ENCODE data around the gene PJA1.

PJA1 gene

DNA sequence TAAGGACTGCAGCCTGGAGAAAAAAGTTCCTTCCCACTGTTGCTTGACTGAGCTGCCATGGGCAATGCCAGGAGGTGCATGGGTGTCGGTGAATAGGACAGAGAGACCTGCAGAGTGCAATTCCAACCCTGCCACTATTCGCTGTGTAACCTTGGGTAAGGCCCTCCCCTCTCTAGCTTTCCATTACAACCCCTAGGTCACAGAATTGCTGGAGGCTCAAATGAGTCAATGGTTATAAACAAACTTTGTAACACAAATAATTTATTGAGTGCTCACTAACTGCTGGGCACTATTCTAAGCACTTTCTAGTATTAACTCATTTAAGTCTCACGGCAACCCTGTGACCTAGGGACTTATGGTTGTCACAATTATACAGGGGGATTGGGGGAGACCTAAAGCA lies 37.8 kb downstream of the PJA1 start:
- TF ChIP-seq POLR2AphosphoS5 (IDR thresholded peaks at IDR 0.05; ENCODE audit: low read depth, low read length) = no peak
- TF ChIP-seq TAF1 (IDR thresholded peaks at IDR 0.05; ENCODE audit: borderline replicate concordance, insufficient read depth, low read length) = no peak
- TF ChIP-seq, protein P1, sequence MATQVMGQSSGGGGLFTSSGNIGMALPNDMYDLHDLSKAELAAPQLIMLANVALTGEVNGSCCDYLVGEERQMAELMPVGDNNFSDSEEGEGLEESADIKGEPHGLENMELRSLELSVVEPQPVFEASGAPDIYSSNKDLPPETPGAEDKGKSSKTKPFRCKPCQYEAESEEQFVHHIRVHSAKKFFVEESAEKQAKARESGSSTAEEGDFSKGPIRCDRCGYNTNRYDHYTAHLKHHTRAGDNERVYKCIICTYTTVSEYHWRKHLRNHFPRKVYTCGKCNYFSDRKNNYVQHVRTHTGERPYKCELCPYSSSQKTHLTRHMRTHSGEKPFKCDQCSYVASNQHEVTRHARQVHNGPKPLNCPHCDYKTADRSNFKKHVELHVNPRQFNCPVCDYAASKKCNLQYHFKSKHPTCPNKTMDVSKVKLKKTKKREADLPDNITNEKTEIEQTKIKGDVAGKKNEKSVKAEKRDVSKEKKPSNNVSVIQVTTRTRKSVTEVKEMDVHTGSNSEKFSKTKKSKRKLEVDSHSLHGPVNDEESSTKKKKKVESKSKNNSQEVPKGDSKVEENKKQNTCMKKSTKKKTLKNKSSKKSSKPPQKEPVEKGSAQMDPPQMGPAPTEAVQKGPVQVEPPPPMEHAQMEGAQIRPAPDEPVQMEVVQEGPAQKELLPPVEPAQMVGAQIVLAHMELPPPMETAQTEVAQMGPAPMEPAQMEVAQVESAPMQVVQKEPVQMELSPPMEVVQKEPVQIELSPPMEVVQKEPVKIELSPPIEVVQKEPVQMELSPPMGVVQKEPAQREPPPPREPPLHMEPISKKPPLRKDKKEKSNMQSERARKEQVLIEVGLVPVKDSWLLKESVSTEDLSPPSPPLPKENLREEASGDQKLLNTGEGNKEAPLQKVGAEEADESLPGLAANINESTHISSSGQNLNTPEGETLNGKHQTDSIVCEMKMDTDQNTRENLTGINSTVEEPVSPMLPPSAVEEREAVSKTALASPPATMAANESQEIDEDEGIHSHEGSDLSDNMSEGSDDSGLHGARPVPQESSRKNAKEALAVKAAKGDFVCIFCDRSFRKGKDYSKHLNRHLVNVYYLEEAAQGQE (IDR thresholded peaks at IDR 0.05; ENCODE audit: insufficient read depth in 1 of 2, low read depth in 2 of 2, low read length in 2 of 2) = no peak
- no peak for TF ChIP-seq SIN3A (IDR thresholded peaks at IDR 0.05; ENCODE audit: borderline replicate concordance, insufficient read depth, low read length)
- TF ChIP-seq FOXP2 (optimal IDR thresholded peaks at IDR 0.05; ENCODE audit: borderline replicate concordance, extremely low read depth, extremely low read length, insufficient read depth) = no peak

- TF ChIP-seq FOXP2 (optimal IDR thresholded peaks at IDR 0.05; ENCODE audit: borderline replicate concordance, extremely low read depth, extremely low read length, insufficient read depth) (no peak), SIN3A (IDR thresholded peaks at IDR 0.05; ENCODE audit: borderline replicate concordance, insufficient read depth, low read length) (no peak), TAF1 (IDR thresholded peaks at IDR 0.05; ENCODE audit: borderline replicate concordance, insufficient read depth, low read length) (no peak)
- TF ChIP-seq, protein P1 (IDR thresholded peaks at IDR 0.05; ENCODE audit: insufficient read depth in 1 of 2, low read depth in 2 of 2, low read length in 2 of 2) = no peak
Observed at GRCh38 chrX:69126642-69127041, 38.6 kb downstream of the PJA1 start.

GRCh38 chrX:69125094-69125493 lies 40.2 kb downstream of the PJA1 start:
- TF ChIP-seq POLR2AphosphoS5 (IDR thresholded peaks at IDR 0.05; ENCODE audit: low read depth, low read length) (no peak), TAF1 (IDR thresholded peaks at IDR 0.05; ENCODE audit: borderline replicate concordance, insufficient read depth, low read length) (no peak), FOXP2 (optimal IDR thresholded peaks at IDR 0.05; ENCODE audit: borderline replicate concordance, extremely low read depth, extremely low read length, insufficient read depth) (no peak), SIN3A (IDR thresholded peaks at IDR 0.05; ENCODE audit: borderline replicate concordance, insufficient read depth, low read length) (no peak)
- TF ChIP-seq, protein P1 (IDR thresholded peaks at IDR 0.05; ENCODE audit: insufficient read depth in 1 of 2, low read depth in 2 of 2, low read length in 2 of 2) = no peak

DNA sequence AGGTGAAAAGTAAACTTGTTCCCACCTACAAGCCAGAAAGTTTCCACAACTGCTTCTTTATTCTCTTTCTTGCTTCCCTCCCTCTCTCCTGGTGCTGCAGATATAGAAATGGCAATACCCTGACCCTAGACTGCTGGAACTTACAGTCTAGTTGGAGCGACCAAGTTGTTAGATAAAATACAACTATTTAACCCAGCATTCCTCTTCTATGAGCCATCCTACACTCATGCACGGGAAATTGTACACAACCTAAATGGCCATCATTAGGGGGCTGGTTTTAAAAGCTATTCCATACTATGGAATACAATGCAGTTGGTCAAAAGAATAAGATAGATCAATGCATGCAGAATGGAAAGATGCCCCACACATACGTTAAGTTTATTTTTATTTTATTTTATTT lies 41.1 kb downstream of the PJA1 start:
- TF ChIP-seq, protein P1 (IDR thresholded peaks at IDR 0.05; ENCODE audit: insufficient read depth in 1 of 2, low read depth in 2 of 2, low read length in 2 of 2) = no peak
- no peak for TF ChIP-seq FOXP2 (optimal IDR thresholded peaks at IDR 0.05; ENCODE audit: borderline replicate concordance, extremely low read depth, extremely low read length, insufficient read depth)
- no peak for TF ChIP-seq POLR2AphosphoS5 (IDR thresholded peaks at IDR 0.05; ENCODE audit: low read depth, low read length)
- no peak for TF ChIP-seq TAF1 (IDR thresholded peaks at IDR 0.05; ENCODE audit: borderline replicate concordance, insufficient read depth, low read length)

GRCh38 chrX:69123481-69123880 lies 41.8 kb downstream of the PJA1 start:
- TF ChIP-seq TAF1 (IDR thresholded peaks at IDR 0.05; ENCODE audit: borderline replicate concordance, insufficient read depth, low read length) (no peak), FOXP2 (optimal IDR thresholded peaks at IDR 0.05; ENCODE audit: borderline replicate concordance, extremely low read depth, extremely low read length, insufficient read depth) (no peak), SIN3A (IDR thresholded peaks at IDR 0.05; ENCODE audit: borderline replicate concordance, insufficient read depth, low read length) (no peak), POLR2AphosphoS5 (IDR thresholded peaks at IDR 0.05; ENCODE audit: low read depth, low read length) (no peak)
- TF ChIP-seq, protein P1 (IDR thresholded peaks at IDR 0.05; ENCODE audit: insufficient read depth in 1 of 2, low read depth in 2 of 2, low read length in 2 of 2) = no peak
